Keratinocyte (primary cell): Measurements from ENCODE around the gene RPS6KA5. TPM values are rescaled to one million over a fixed set of nuclear protein-coding genes. Genes with fewer than 3 reads are reported as not detected.
"Not testable (repeated sequence)": the region's sequence is repeated elsewhere in the genome, so short reads cannot be mapped to it uniquely, and the experiment has no call there.

Source experiments
- DNase-seq: peaks from one replicate; pipeline ENCODE4 v3.0.0-alpha.2; 2011; ENCODE audit warnings: low read depth, missing footprints, low spot score
- FAIRE-seq: peaks from 2 replicates; lab custom pipeline; 2011; peaks lifted over from hg19 to GRCh38; lab: Jason Lieb, UNC
- H2AFZ ChIP-seq: 2 replicates; pipeline ENCODE4 v1.6.0; 2012; ENCODE audit warnings: low read length, control low read depth, inconsistent platforms; ENCODE audit not compliant: control insufficient read depth
- H3K27ac ChIP-seq: 2 replicates; pipeline ENCODE4 v1.5.1; 2011; ENCODE audit warnings: low read length; ENCODE audit not compliant: control insufficient read depth, insufficient read depth
- H3K27me3 ChIP-seq: 3 replicates; pipeline ENCODE4 v1.6.0; 2011; ENCODE audit warnings: low read length; ENCODE audit not compliant: control insufficient read depth, insufficient read depth; ENCODE audit errors: extremely low read depth
- H3K36me3 ChIP-seq, 2 experiments: 2 replicates in 1 of 2; 3 replicates in 1 of 2; pipeline ENCODE4 v1.5.1; 2011; ENCODE audit warnings: low read length in 2 of 2, mild to moderate bottlenecking in 1 of 2; ENCODE audit not compliant: control insufficient read depth in 2 of 2, insufficient read depth in 2 of 2; ENCODE audit errors: extremely low read depth in 1 of 2
- H3K4me1 ChIP-seq: 3 replicates; pipeline ENCODE4 v1.5.1; 2011; ENCODE audit warnings: low read length; ENCODE audit not compliant: control insufficient read depth, insufficient read depth; ENCODE audit errors: extremely low read depth
- H3K4me2 ChIP-seq: 3 replicates; pipeline ENCODE4 v1.6.0; 2011; ENCODE audit warnings: low read depth, low read length; ENCODE audit not compliant: control insufficient read depth, insufficient read depth; ENCODE audit errors: extremely low read depth
- H3K4me3 ChIP-seq, 3 experiments: fragments of 200-600 bp in 1 of 3; sonication (generic) in 1 of 3; 2 replicates in 2 of 3; 3 replicates in 1 of 3; pipeline ENCODE4 v1.5.1; 2011 to 2016; ENCODE audit warnings: low read length in 3 of 3, mild to moderate bottlenecking in 3 of 3, control low read depth in 2 of 3, inconsistent platforms in 1 of 3, low read depth in 1 of 3, mixed read lengths in 1 of 3, mixed run types in 1 of 3, moderate library complexity in 1 of 3; ENCODE audit not compliant: control insufficient read depth in 2 of 3, insufficient read depth in 2 of 3; ENCODE audit errors: extremely low read depth in 1 of 3
- H3K79me2 ChIP-seq: 2 replicates; pipeline ENCODE4 v1.6.0; 2012; ENCODE audit warnings: low read length; ENCODE audit not compliant: control insufficient read depth, insufficient read depth
- H3K9ac ChIP-seq: 3 replicates; pipeline ENCODE4 v1.6.0; 2011; ENCODE audit warnings: low read length; ENCODE audit not compliant: control insufficient read depth, insufficient read depth; ENCODE audit errors: extremely low read depth
- H3K9me1 ChIP-seq: 3 replicates; pipeline ENCODE4 v1.6.0; 2011; ENCODE audit warnings: low read length; ENCODE audit not compliant: control insufficient read depth, insufficient read depth; ENCODE audit errors: extremely low read depth
- H3K9me3 ChIP-seq: 2 replicates; pipeline ENCODE4 v1.5.1; 2012; ENCODE audit warnings: low read depth, low read length; ENCODE audit not compliant: control insufficient read depth
- H4K20me1 ChIP-seq: 3 replicates; pipeline ENCODE4 v1.6.0; 2011; ENCODE audit warnings: low read length; ENCODE audit not compliant: control insufficient read depth, insufficient read depth; ENCODE audit errors: extremely low read depth
- CTCF ChIP-seq, 3 experiments: IDR thresholded peaks in 1 of 3; conservative IDR thresholded peaks in 1 of 3; optimal IDR thresholded peaks in 1 of 3; 2 replicates in 2 of 3; 3 replicates in 1 of 3; pipeline versions ENCODE3 to v1.5.1; 2011; ENCODE audit warnings: low read length in 3 of 3, mild to moderate bottlenecking in 3 of 3, moderate library complexity in 2 of 3, control low read depth in 1 of 3, inconsistent platforms in 1 of 3; ENCODE audit not compliant: insufficient read depth in 2 of 3; ENCODE audit errors: extremely low read depth in 1 of 3
- EZH2 ChIP-seq: IDR thresholded peaks from one replicate; pipeline ENCODE4 v1.6.1; 2012; ENCODE audit warnings: inconsistent platforms, mild to moderate bottlenecking, low read length, moderate library complexity
- dilution Hi-C: fragments of 300-500 bp; cut with MboI; formaldehyde crosslinking; loops from one replicate; pipeline ENCODE4 v1.7.0; 2020; ENCODE audit warnings: low sequenced_read_pairs; ENCODE audit not compliant: extremely low pct_ligation_motif_present
- polyA plus RNA-seq, 5 experiments: library from polyadenylated mRNA; depleted of rRNA in 3 of 5; stranded (reverse) in 3 of 5; stranded (forward) in 1 of 5; unstranded in 1 of 5; fragments of >200 nt; gene quantifications; 1 replicate in 1 of 5; 2 replicates in 3 of 5; 3 replicates in 1 of 5; pipeline versions ENCODE4 v1.2.1 to v1.2.3, GENCODE V29; 2011 to 2012; ENCODE audit warnings: missing spikeins in 2 of 5, low read depth in 1 of 5, low replicate concordance in 1 of 5

The RPS6KA5 gene
- polyA plus RNA-seq, 1 donor (not counting 4 experiments of a cell fraction or from before 2014, with no cell fraction given): 2.9 TPM

- Histone ChIP-seq H2AFZ (peak overlapping the region; percentile 85), H3K36me3 (no peaks in the 10 kb centered on the region), H3K4me3 (peak overlapping the region; percentile 11 to 50 (median 43)), H3K4me1 (peaks cover 8% of the 10 kb centered on the region), H3K79me2 (no peaks in the 10 kb centered on the region), H4K20me1 (no peaks in the 10 kb centered on the region), H3K27ac (no peak overlapping the region), H3K9ac (peak overlapping the region; percentile 16), H3K9me3 (no peaks in the 10 kb centered on the region), H3K27me3 (no peaks in the 10 kb centered on the region), H3K4me2 (peak overlapping the region; percentile 90), H3K9me1 (no peaks in the 10 kb centered on the region)
- FAIRE-seq: peak; percentile 62
- dilution Hi-C loops: no loop called here
- TF ChIP-seq EZH2 (no peak), CTCF (optimal IDR thresholded peaks at IDR 0.05 in 1 of 3, IDR thresholded peaks at IDR 0.05 in 1 of 3, conservative IDR thresholded peaks at IDR 0.05 in 1 of 3; ENCODE audit: extremely low read depth in 1 of 3, insufficient read depth in 2 of 3, low read length in 3 of 3) (no peak)
- no peak for DNase-seq
These were observed 232.4 kb downstream of the RPS6KA5 start for GRCh38 chr14:90827919-90828610.

- H3K9me3 ChIP-seq, FAIRE-seq, H3K9me1 ChIP-seq, H3K9ac ChIP-seq, H3K27ac ChIP-seq, H3K27me3 ChIP-seq, H3K36me3 ChIP-seq, H2AFZ ChIP-seq, H3K79me2 ChIP-seq, H4K20me1 ChIP-seq, dilution Hi-C loops, DNase-seq, H3K4me2 ChIP-seq, H3K4me3 ChIP-seq: not testable (repeated sequence)
- H3K4me1 ChIP-seq: peaks cover 17% of the 10 kb centered on the region
These were observed 236.9 kb downstream of the RPS6KA5 start for GRCh38 chr14:90823542-90823941.

- TF ChIP-seq EZH2: no peak
- no peak for TF ChIP-seq CTCF (optimal IDR thresholded peaks at IDR 0.05 in 1 of 3, IDR thresholded peaks at IDR 0.05 in 1 of 3, conservative IDR thresholded peaks at IDR 0.05 in 1 of 3; ENCODE audit: extremely low read depth in 1 of 3, insufficient read depth in 2 of 3, low read length in 3 of 3)
- FAIRE-seq (peak; percentile 91), DNase-seq (peak; percentile 23)
- Histone ChIP-seq H4K20me1 (no peaks in the 10 kb centered on the region), H3K9ac (no peak overlapping the region), H3K36me3 (no peaks in the 10 kb centered on the region), H3K9me1 (no peaks in the 10 kb centered on the region), H3K4me3 (no peak overlapping the region), H3K4me1 (peaks cover 10% of the 10 kb centered on the region), H3K79me2 (no peaks in the 10 kb centered on the region), H3K4me2 (no peak overlapping the region), H3K9me3 (no peaks in the 10 kb centered on the region), H2AFZ (no peak overlapping the region), H3K27ac (no peak overlapping the region), H3K27me3 (no peaks in the 10 kb centered on the region)
- dilution Hi-C loops: no loop called here
These were observed 239.5 kb downstream of the RPS6KA5 start for GRCh38 chr14:90820958-90821357.
